ENCODE measurements around the gene ZNF273.

Gene ZNF273

GRCh38 chr7:64871761-64872160, 31.3 kb upstream of the ZNF273 start:
- no peak overlapping the region for H3K4me3 ChIP-seq (ENCODE audit: low read depth in 1 of 2, low read length in 1 of 2)
- peaks cover 15% of the 10 kb centered on the region for H3K9me3 ChIP-seq
- no peaks in the 10 kb centered on the region for H3K4me1 ChIP-seq (ENCODE audit: control insufficient read depth in 1 of 2, insufficient read depth in 1 of 2, low read depth in 1 of 2, low read length in 1 of 2)
- peaks cover 2% of the 10 kb centered on the region for H3K27me3 ChIP-seq
- H3K27ac ChIP-seq = no peak overlapping the region
- no peak for TF ChIP-seq CTCF (IDR thresholded peaks at IDR 0.05)
- H3K36me3 ChIP-seq = no peaks in the 10 kb centered on the region

- Histone ChIP-seq H3K27me3 (peaks cover 9% of the 10 kb centered on the region), H3K4me1 (ENCODE audit: control insufficient read depth in 1 of 2, insufficient read depth in 1 of 2, low read depth in 1 of 2, low read length in 1 of 2) (no peaks in the 10 kb centered on the region), H3K27ac (no peak overlapping the region), H3K36me3 (no peaks in the 10 kb centered on the region), H3K9me3 (peaks cover 15% of the 10 kb centered on the region), H3K4me3 (ENCODE audit: low read depth in 1 of 2, low read length in 1 of 2) (no peak overlapping the region)
- TF ChIP-seq CTCF (IDR thresholded peaks at IDR 0.05) = no peak
These were observed 30.5 kb upstream of the ZNF273 start for GRCh38 chr7:64872351-64873154.

GRCh38 chr7:64873155-64873500, 29.9 kb upstream of the ZNF273 start:
- peaks cover 15% of the 10 kb centered on the region for H3K9me3 ChIP-seq
- peaks cover 15% of the 10 kb centered on the region for H3K27me3 ChIP-seq

GRCh38 chr7:64873517-64873916, 29.6 kb upstream of the ZNF273 start:
- Histone ChIP-seq H3K9me3 (peaks cover 15% of the 10 kb centered on the region), H3K27ac (no peak overlapping the region), H3K4me1 (ENCODE audit: control insufficient read depth in 1 of 2, insufficient read depth in 1 of 2, low read depth in 1 of 2, low read length in 1 of 2) (no peaks in the 10 kb centered on the region), H3K27me3 (peaks cover 17% of the 10 kb centered on the region), H3K36me3 (no peaks in the 10 kb centered on the region), H3K4me3 (ENCODE audit: low read depth in 1 of 2, low read length in 1 of 2) (no peak overlapping the region)
- TF ChIP-seq CTCF (IDR thresholded peaks at IDR 0.05) = no peak

More at GRCh38 chr7:64873155-64873500, 29.9 kb upstream of the ZNF273 start:
- Histone ChIP-seq H3K4me3 (ENCODE audit: low read depth in 1 of 2, low read length in 1 of 2) (no peak overlapping the region), H3K4me1 (ENCODE audit: control insufficient read depth in 1 of 2, insufficient read depth in 1 of 2, low read depth in 1 of 2, low read length in 1 of 2) (no peaks in the 10 kb centered on the region), H3K36me3 (no peaks in the 10 kb centered on the region), H3K27ac (no peak overlapping the region)
- no peak for TF ChIP-seq CTCF (IDR thresholded peaks at IDR 0.05)

- Histone ChIP-seq H3K4me3 (ENCODE audit: low read depth in 1 of 2, low read length in 1 of 2) (no peak overlapping the region), H3K27me3 (peaks cover 17% of the 10 kb centered on the region), H3K36me3 (no peaks in the 10 kb centered on the region), H3K27ac (no peak overlapping the region), H3K4me1 (ENCODE audit: control insufficient read depth in 1 of 2, insufficient read depth in 1 of 2, low read depth in 1 of 2, low read length in 1 of 2) (no peaks in the 10 kb centered on the region), H3K9me3 (peaks cover 15% of the 10 kb centered on the region)
- no peak for TF ChIP-seq CTCF (IDR thresholded peaks at IDR 0.05)
These were observed 29.0 kb upstream of the ZNF273 start for GRCh38 chr7:64874114-64874513.
